ENCODE data around the gene LAMB2. TPM values are rescaled to one million over a fixed set of nuclear protein-coding genes. Genes with fewer than 3 reads are reported as not detected.

Gene LAMB2
- total RNA-seq, 1 donor from 2014 or later = 273 TPM

DNA sequence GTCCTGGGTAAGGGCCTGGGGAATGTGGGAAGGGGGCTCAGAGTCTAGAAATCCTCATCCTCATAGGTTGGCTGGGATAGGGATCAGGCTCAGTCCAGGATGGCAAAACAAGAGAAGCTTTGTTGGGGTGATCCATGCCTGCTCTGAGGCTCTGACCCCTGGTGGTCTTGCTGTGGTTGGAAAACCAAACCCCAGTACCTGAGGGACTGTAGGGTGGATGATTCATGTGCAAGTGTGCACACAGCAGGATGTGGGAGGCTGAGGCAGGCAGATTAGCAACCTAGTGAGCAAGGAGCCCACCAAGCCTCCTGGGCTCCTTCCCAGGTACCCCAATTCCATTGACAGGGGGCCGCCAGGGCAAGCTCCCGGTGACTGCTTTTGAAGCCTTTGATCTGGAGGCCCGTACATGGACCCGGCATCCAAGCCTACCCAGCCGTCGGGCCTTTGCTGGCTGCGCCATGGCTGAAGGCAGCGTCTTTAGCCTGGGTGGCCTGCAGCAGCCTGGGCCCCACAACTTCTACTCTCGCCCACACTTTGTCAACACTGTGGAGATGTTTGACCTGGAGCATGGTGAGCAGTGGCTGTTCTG is 41.6 kb upstream of the LAMB2 start:
- Mint-ChIP-seq H3K4me3 (ENCODE audit: low read depth) (no peak overlapping the region), H3K36me3 (ENCODE audit: insufficient read depth) (peaks cover 1% of the 10 kb centered on the region), H3K9me3 (ENCODE audit: low read depth) (no peaks in the 10 kb centered on the region), H3K27ac (no peak overlapping the region), H3K4me1 (ENCODE audit: low read depth) (peaks cover 22% of the 10 kb centered on the region), H3K27me3 (no peaks in the 10 kb centered on the region)
- no peak for DNase-seq (ENCODE audit: low spot score, unreplicated experiment)
- TF ChIP-seq, protein P1, sequence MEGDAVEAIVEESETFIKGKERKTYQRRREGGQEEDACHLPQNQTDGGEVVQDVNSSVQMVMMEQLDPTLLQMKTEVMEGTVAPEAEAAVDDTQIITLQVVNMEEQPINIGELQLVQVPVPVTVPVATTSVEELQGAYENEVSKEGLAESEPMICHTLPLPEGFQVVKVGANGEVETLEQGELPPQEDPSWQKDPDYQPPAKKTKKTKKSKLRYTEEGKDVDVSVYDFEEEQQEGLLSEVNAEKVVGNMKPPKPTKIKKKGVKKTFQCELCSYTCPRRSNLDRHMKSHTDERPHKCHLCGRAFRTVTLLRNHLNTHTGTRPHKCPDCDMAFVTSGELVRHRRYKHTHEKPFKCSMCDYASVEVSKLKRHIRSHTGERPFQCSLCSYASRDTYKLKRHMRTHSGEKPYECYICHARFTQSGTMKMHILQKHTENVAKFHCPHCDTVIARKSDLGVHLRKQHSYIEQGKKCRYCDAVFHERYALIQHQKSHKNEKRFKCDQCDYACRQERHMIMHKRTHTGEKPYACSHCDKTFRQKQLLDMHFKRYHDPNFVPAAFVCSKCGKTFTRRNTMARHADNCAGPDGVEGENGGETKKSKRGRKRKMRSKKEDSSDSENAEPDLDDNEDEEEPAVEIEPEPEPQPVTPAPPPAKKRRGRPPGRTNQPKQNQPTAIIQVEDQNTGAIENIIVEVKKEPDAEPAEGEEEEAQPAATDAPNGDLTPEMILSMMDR (IDR thresholded peaks at IDR 0.05; ENCODE audit: unreplicated experiment) = no peak

DNA sequence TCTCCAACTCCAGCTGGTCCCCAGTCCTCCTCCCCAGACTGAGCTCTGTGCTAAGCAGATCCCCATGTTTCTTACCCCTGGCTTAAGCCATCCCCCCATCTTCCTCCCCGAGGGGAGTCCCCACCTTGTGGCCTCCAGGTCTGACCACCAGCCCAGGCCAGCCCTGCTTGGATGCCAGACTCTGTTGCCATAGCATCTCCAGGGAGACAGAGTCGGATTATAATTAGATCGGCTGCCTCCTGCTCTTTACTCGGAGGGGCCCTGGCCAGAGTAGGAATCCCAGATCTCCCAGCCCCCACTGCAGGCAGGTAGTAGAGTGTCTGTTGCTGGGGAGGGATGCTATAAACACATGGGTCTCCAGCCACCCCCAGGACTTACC is 40.9 kb upstream of the LAMB2 start:
- Mint-ChIP-seq H3K4me3 (ENCODE audit: low read depth) (peak overlapping the region; percentile 82), H3K27me3 (no peaks in the 10 kb centered on the region), H3K4me1 (ENCODE audit: low read depth) (peaks cover 22% of the 10 kb centered on the region), H3K9me3 (ENCODE audit: low read depth) (no peaks in the 10 kb centered on the region), H3K36me3 (ENCODE audit: insufficient read depth) (peaks cover 1% of the 10 kb centered on the region), H3K27ac (peak overlapping the region; percentile 65)
- TF ChIP-seq, protein P1 (IDR thresholded peaks at IDR 0.05; ENCODE audit: unreplicated experiment) = no peak
- DNase-seq (ENCODE audit: low spot score, unreplicated experiment) = no peak

DNA sequence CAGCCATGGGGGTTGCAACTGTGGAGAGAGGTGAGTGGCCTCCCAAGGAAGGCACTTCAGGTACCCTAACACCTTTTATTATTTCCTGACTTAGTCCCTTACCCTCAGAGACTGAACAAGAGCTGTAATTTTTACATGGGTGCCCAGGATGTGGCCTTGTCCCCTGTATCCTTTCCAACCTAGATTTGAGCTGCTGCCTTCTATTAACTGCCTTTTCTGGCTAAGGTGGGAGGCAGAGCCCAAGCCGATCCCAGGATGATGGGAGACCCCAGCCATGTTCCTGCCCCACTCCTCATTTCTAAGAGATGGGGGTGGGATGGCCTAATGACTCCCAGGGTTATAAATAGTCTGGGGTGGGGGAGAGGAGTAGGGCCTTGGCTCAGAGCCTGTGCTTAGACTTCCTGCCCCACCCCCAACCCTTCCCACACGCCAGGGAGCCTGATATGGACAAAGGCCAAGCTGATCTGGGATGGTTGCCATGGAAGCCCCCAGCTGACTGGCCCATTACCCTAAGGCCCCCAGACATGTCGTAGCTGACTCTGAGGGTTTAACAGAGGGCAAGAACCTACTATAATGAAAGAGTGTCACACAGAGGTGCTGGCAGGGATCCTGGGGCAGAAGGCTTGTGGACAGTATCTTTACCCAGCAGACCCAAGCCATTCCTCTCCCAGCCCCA is 40.4 kb upstream of the LAMB2 start:
- Mint-ChIP-seq H3K36me3 (ENCODE audit: insufficient read depth) (peaks cover 1% of the 10 kb centered on the region), H3K4me3 (ENCODE audit: low read depth) (peak overlapping the region; percentile 82), H3K4me1 (ENCODE audit: low read depth) (peaks cover 22% of the 10 kb centered on the region), H3K27ac (peak overlapping the region; percentile 65), H3K9me3 (ENCODE audit: low read depth) (no peaks in the 10 kb centered on the region), H3K27me3 (no peaks in the 10 kb centered on the region)
- DNase-seq (ENCODE audit: low spot score, unreplicated experiment) = no peak
- TF ChIP-seq, protein P1 (IDR thresholded peaks at IDR 0.05; ENCODE audit: unreplicated experiment) = no peak

DNA sequence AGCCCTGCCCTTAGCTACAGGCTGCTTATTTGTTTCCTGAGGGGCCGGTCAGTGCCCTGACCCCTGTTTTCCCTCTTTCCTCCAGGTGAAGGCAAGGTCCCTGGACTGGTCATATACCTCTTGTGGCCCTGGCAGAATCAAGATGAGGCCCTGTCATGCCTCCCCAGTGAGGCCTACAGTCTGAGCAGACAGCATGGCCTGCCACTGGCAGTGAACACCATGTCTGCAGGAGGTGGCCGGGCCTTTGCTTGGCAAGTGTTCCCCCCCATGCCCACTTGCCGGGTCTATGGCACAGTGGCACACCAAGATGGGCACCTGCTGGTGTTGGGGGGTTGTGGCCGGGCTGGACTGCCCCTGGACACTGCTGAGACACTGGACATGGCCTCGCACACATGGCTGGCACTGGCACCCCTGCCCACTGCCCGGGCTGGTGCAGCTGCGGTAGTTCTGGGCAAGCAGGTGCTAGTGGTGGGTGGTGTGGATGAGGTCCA is 39.7 kb upstream of the LAMB2 start:
- peaks cover 22% of the 10 kb centered on the region for H3K4me1 Mint-ChIP-seq (ENCODE audit: low read depth)

DNA sequence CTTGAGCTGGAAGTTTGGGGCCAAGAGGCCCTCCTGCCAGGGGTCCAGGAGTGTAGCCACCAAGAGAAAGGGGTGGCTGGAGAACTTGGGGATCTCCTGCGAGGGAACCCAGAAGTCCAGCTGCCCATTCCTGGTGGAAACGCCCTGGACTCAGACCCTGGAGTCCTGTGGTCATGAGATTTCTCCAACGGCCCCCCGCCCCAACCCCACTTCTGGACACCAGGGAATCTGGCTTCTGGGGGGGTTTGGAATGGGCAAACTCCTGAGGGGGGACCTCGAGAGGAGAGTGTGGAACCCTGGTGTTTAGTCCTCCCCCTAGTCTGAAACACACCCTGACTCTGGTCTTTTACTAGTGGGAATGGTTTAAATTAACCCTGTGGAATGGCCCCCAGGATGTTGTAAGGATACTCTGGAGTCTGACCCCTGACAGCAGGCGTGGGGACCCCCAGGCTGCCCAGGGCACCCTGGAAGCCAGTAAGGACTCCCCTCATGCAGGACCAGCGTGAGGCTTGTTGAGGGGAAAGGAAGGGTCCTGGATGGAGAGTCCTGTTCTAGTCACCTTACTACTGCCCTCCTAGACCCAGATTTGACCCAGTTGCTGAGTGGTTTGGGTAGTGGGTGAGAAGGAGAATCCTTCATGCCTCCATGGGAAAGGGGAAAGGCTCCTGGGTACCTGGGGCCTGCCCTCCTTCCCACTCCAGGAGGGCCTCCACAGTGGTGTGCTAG is 39.1 kb upstream of the LAMB2 start:
- Mint-ChIP-seq H3K9me3 (ENCODE audit: low read depth) (no peaks in the 10 kb centered on the region), H3K4me3 (ENCODE audit: low read depth) (peak overlapping the region; percentile 82), H3K27ac (no peak overlapping the region), H3K36me3 (ENCODE audit: insufficient read depth) (peaks cover 1% of the 10 kb centered on the region), H3K4me1 (ENCODE audit: low read depth) (peaks cover 22% of the 10 kb centered on the region), H3K27me3 (peaks cover 5% of the 10 kb centered on the region)
- TF ChIP-seq, protein P1 (IDR thresholded peaks at IDR 0.05; ENCODE audit: unreplicated experiment) = no peak
- no peak for DNase-seq (ENCODE audit: low spot score, unreplicated experiment)

More for the DNA sequence above, 39.7 kb upstream of the LAMB2 start:
- H3K27me3 Mint-ChIP-seq = peaks cover 5% of the 10 kb centered on the region
- no peak for DNase-seq (ENCODE audit: low spot score, unreplicated experiment)
- TF ChIP-seq, protein P1 (IDR thresholded peaks at IDR 0.05; ENCODE audit: unreplicated experiment) = no peak
- H3K36me3 Mint-ChIP-seq (ENCODE audit: insufficient read depth) = peaks cover 1% of the 10 kb centered on the region
- no peak overlapping the region for H3K27ac Mint-ChIP-seq
- no peaks in the 10 kb centered on the region for H3K9me3 Mint-ChIP-seq (ENCODE audit: low read depth)
- H3K4me3 Mint-ChIP-seq (ENCODE audit: low read depth) = peak overlapping the region; percentile 82
